Coronary artery (tissue), 2 donors: ENCODE measurements around the gene USPL1.

Experiments used
- DNase-seq: peaks from one replicate; pipeline ENCODE4 v3.0.0-alpha.2; 2017; ENCODE audit warnings: low spot score
- H3K27ac ChIP-seq, 2 donors: fragments of 200-600 bp; sonication (generic); one replicate each; pipeline ENCODE4 v1.5.1; 2016 to 2019
- H3K4me3 ChIP-seq: fragments of 200-600 bp; sonication (generic); 2 replicates; pipeline ENCODE4 v1.5.1; 2016; ENCODE audit warnings: mild to moderate bottlenecking, moderate library complexity
- TF ChIP-seq, protein P1 (sequence below): fragments of 200-600 bp; sonication (generic); IDR thresholded peaks from one replicate; pipeline ENCODE4 v1.5.1; 2019; ENCODE audit warnings: antibody characterized with exemption

Gene USPL1

DNA sequence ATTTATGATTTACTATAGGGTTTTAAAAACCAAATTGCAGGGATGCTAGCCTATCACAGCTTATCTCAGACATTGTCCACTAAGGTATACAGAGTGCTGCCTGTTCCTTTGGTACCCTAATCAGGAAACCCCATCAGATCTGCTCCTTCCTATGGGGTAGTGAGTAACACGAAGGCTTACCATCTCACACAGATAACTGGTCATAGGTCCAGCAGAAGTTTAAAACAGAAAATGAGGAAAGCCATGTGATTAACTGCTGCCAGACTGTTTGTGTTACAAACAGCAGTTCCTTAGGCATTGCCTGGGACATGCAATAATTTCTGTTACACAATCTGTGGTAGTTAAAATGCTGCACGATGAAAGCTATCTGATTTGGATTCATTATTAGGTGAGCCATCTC lies 64.1 kb downstream of the USPL1 start:
- TF ChIP-seq, protein P1, sequence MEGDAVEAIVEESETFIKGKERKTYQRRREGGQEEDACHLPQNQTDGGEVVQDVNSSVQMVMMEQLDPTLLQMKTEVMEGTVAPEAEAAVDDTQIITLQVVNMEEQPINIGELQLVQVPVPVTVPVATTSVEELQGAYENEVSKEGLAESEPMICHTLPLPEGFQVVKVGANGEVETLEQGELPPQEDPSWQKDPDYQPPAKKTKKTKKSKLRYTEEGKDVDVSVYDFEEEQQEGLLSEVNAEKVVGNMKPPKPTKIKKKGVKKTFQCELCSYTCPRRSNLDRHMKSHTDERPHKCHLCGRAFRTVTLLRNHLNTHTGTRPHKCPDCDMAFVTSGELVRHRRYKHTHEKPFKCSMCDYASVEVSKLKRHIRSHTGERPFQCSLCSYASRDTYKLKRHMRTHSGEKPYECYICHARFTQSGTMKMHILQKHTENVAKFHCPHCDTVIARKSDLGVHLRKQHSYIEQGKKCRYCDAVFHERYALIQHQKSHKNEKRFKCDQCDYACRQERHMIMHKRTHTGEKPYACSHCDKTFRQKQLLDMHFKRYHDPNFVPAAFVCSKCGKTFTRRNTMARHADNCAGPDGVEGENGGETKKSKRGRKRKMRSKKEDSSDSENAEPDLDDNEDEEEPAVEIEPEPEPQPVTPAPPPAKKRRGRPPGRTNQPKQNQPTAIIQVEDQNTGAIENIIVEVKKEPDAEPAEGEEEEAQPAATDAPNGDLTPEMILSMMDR: no peak
- no peak overlapping the region for H3K27ac ChIP-seq
- DNase-seq: no peak
- H3K4me3 ChIP-seq: no peak overlapping the region

DNA sequence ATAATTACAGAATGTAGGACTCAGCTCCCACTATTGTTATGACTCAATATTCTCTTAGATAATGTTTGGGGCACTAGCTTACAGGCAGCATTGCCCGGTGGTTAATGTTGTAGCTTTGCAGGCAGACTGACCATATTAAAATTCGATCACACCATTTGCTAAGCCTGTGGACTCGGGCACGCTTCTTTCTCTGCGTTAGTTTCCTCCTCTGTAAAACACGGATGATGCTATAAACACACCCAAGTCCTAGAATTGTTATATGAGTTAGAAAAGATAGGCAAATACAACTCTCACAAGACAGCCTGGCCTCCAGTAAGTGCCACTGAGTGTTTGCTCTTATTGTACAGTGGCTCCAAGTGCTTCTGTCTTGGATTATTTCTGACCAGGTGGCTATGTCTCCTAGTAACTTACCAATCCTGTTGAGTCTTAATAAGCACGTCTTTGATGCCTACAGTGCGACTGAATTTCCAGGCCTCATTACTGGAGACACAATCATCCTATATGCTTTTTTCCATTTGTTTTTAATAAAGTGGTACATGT lies 67.7 kb downstream of the USPL1 start:
- no peak overlapping the region for H3K4me3 ChIP-seq
- no peak for DNase-seq
- TF ChIP-seq, protein P1: no peak
- no peak overlapping the region for H3K27ac ChIP-seq

DNA sequence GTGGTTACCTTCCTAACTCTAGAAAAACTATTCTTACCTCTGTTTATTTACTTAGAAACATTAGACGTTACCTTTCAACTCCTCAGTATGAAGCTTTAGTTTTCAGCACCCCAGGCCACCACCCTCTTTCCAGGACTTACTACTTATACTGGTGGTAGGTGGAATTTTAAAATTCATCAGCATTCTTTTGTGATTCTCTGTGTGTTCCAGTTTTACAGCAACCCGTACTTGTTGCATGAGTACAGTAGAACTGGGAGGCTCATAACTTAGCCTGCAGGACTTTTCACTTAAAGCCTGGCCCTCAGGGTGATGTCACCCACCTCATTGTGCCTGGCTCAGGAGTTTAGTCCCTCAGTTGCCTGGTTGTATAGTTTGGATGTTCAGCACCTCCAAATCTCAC lies 68.3 kb downstream of the USPL1 start:
- Histone ChIP-seq H3K4me3 (no peak overlapping the region), H3K27ac (no peak overlapping the region)
- DNase-seq: no peak
- TF ChIP-seq, protein P1: no peak

DNA sequence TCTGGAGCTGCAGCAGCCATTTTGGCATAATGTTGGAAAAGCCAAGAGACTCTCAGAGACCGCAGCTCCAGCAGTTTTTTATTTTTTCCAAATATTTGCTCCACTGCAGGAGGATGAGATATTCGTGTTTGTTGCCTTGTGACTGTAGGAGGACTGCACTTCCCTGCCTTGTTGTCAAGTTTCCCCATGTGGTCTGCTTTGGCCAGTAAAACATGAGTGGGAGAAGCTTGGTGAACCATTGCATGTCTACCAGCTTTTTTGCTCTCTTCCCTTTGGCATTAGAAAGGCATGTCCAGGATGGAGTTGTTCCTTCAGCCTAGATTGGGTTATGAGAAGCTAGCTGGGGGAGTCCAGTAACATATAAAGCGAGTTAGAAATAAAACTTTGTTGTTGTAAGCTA lies 69.9 kb downstream of the USPL1 start:
- Histone ChIP-seq H3K4me3 (no peak overlapping the region), H3K27ac (no peak overlapping the region)
- TF ChIP-seq, protein P1: no peak
- DNase-seq: no peak

DNA sequence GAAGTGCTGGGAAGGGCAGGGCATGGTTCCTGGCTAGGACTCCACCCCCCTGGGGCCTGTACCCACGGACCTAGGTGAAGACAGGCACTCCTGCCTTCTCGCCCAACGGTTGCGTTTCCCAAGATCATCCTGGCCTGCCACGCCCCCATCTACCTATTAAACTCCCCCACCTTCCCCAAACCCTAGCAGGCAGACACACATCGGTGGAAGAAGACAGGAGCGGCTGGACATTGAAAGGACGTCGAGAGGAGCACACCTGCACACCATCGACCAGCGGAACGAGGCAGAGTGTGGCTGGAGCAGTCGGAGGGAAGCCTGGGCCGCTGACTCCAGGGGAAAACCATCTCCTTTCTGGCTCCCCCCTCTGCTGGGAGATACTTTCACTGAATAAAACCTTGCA lies 72.0 kb downstream of the USPL1 start:
- Histone ChIP-seq H3K27ac (peak overlapping the region in 1 of 2 donors; percentile 78), H3K4me3 (peak overlapping the region; percentile 73)
- TF ChIP-seq, protein P1: no peak
- peak; percentile 63 for DNase-seq

DNA sequence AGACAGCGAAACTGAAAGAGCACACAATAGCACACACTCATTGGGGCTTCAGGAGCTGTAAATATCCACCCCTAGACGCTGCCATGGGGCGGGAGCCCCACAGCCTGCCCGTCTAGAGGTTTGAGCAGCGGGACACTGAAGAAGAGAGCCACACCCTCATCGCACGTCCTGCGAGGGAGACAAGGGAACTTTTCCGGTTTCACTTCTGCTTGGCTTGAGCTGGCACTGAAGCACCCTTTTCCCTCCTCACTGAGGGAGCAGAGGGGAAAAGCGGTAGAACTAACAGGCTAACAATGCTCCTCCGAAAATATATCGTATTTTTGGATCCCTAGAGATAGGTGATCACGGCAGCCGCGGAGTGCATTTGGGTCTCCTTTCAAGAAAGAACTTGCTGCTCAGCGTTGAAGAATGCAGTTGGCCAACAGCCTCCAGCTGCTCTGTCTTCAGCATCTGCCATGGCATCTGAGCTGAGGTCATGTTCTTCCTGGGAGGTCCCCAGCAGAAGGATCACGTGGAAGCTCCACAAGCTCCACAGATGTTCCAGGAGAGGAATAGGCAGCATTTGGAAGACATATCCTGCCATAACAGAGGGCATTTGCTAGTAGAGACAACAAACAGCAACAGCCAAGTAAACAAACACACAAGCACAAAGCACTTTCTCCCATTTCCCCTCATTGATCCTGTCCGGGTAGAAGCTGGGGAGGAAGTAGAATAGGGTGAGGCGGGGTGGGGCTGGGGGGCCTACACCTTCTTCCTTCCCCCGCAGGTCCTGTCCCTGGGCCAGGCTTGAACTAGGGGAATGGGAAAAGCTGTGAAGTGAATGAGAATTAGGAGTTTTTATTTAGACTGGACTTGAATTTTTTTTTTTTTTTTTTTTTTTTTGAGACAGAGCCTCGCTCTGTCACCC lies 72.8 kb downstream of the USPL1 start:
- H3K4me3 ChIP-seq: peak overlapping the region; percentile 73
- peak overlapping the region in 1 of 2 donors; percentile 78 for H3K27ac ChIP-seq
- DNase-seq: peak; percentile 80
- TF ChIP-seq, protein P1: no peak

DNA sequence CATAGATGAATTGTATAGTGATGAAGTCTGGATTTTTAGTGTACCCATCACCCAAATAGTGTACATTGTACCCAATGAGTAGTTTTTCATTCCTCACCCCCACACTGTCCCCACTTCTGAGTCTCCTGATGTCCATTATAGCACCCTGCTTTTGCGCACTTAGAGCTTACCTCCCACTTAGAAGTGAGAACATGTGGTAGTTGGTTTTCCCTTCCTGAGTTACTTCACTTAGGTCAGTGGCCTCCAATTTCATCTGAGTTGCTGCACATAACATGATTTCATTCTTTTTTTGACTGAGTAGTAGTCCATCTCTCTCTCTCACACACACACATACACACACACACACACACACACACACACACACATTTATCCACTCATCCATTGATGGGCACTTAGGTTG lies 74.4 kb downstream of the USPL1 start:
- TF ChIP-seq, protein P1: no peak
- no peak overlapping the region for H3K27ac ChIP-seq

More for the DNA sequence above, 74.4 kb downstream of the USPL1 start:
- H3K4me3 ChIP-seq: no peak overlapping the region
- no peak for DNase-seq
